Inflammatory macrophage treated with lipopolysaccharide for 1 hour (primary cell): ENCODE results near the gene COPA.
"Not testable (repeated sequence)": the region's sequence is repeated elsewhere in the genome, so short reads cannot be mapped to it uniquely, and the experiment has no call there.

ENCODE experiments used
- DNase-seq, 2 donors: peaks; one replicate each; pipeline ENCODE4 v3.0.0-alpha.2; 2020 to 2022

Gene COPA

DNA sequence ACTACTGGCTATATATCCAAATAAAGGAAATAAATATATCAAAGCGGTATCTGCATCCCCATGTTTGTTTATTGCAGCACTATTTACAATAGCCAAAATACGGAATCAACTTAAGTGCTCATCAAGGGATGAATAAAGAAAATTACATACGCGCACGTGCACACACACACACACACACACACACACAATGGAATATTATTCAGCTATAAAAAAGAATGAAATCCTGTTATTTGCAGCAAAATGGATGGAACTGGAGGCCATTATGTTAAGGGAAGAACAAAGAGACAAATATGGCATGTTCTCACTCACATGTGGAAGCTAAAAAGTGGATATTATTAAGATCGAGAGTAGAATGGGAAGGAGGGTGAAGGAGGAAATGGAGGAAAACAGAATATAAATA, 20.2 kb downstream of the COPA start:
- no peak for DNase-seq

DNA sequence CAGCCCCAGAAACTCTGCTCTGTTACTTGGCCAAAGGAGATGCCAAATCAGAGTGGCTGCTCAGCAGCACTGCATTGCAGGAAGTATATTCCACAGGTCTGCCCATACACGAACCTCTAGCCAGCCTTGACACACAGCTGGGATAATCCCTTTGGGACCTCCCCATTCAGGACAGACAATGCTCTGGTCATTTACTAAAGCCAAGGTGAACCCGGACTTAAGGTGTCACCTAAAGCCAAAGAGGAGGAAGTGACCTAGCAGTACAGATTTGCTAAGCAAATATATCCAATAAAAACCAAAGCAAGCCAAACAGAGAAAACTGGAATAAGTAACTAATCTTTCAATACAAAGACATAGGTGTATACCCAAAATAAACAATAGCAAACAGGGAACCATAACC, 27.7 kb downstream of the COPA start:
- no peak for DNase-seq

DNA sequence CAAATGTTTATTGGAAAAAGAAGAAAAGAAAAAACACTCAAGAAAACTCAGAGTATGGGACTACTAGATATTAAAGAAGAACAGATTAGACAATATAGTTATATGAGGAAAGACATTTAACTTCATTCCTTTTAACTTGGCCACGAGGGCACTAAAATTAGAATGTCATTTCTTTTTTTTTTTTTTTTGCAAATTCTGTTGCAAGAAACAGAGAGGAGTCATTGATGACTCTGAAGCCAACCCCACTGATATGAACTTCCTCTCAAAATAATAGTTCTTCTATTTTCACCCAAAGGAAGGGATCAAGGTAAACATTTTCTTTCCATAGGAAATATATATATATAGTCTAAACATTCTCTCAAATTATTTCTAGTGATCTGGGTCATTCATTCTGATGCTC, 33.5 kb downstream of the COPA start:
- DNase-seq = peak; percentile 37 to 50

DNA sequence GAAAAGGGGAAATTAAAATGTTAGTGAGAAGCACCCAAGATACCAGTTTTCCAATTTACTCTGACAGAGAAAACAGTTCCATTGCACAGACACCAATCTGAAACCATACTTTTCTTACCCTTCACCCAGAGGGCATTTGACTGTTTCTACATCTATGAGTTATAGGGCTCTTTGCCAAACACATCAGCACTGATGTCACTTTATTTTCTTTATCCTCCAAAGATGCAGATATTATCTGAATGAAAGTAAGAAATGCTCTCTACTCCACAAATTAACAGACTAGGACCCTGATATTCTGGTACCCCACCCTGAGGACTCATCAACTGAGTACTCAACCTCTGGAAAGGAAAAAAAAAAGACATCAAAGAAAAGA, 33.9 kb downstream of the COPA start:
- DNase-seq = peak in 1 of 2 donors; percentile 20

- DNase-seq = no peak
Measured at GRCh38 chr1:160308451-160309184, 34.4 kb downstream of the COPA start.

GRCh38 chr1:160307118-160307791, 35.8 kb downstream of the COPA start:
- no peak for DNase-seq

DNA sequence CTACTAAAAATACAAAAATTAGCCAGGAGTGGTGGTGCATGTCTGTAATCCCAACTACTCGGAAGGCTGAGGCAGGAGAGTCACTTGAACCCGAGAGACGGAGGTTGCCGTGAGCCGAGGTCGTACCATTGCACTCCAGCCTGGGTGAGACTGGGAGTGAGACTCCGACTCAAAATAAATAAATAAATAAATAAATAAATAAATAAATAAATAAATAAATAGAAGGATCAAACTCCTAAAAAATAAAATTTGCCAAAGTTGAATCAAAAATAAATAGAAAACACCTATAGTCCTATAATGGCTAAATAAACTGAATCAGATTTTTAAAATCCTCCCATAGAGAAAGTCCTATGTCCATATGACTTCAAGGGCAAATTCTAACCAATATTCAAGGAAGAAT, 42.9 kb downstream of the COPA start:
- DNase-seq = no peak

GRCh38 chr1:160296036-160296435, 47.0 kb downstream of the COPA start:
- no peak for DNase-seq

DNA sequence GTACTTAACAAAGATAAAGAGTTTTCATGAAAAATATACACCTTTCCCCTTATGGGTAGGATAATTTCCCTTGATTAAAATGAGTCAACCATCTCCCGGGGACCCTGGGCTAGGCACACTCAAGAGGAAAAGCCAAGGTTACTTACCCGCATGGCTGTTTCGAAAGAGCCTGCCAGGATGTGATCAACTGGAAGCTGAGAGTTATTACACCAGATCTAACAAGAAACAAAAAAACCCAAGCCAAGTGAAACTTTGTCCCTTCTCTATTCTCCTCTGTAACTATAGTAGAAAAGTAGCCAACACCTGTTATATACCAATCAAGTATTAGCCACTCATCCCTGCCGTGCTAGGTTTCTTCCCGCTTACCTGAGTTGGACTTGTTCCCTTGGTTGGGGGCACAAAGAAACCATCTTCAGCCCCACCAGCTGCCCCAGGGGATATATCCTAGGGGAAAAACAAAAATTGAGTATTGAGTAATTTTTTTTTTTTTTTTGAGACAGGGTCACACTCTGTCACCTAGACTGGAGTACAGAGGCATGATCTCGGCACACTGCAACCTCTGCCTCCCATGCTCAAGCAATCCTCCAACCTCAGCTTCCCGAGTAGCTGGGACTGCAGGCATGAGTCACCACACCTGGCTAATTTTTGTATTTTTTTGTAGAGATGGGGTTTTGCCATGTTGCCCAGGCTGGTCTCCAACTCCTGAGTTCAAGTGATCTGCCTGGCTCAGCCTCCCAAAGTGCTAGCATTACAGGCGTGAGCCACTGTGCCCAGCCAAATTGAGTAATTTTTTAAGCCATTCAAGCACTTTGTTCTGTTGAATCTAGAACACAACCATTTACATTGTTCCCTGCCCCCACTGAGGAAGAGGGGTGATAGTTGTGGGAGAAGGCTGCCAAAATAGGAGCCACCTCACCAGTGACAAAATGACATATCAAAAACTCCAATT, 49.8 kb downstream of the COPA start:
- peak; percentile 25 to 29 for DNase-seq

DNA sequence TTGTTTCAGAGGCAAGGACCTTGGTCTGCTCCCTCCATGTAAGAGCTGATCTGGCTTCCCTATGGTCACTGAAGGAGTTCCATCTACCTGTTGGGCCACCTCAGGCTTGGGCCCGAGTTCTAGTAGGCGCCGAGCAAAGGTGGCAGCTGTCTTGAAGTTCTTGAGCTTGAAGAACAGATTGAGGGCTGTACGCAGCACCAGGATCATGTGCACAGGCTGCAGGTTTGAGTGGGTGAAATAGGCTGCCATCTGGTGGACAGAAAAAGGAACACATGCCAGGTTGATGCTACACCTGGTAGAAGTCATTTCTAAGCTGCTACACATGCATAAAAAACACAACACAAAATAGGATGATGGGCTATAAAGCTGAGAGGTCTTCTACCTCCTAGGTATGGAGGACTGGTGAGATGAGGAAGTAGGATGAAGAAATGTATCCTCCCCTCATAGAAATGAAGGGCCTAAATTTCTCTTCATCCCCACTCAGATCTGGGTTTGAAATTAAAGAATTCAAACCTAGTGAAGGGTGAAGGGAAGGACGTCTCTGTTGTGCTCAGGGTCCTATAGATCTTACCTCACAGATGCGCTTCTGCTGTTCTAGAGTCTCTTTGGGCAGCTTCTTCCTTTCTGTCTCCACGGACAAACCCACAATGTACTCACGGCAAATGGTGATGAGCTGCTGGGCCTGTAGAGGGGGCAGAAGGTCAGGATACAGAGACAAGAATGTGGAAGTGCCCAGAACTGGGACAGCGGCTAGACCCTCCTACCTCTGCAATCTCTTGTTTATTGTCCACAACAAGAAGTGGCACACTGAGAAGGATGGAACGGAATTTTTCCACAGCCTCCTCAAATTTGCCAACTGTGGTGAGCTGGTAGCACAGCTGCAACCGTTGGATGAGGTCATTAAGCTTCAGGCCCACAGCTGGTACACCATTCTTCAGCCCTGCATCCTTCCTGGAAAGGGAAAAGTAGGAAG, 51.5 kb downstream of the COPA start:
- peak; percentile 41 to 67 for DNase-seq

GRCh38 chr1:160287769-160288168, 55.3 kb downstream of the COPA start:
- not testable (repeated sequence) for DNase-seq

- DNase-seq = no peak
Measured at GRCh38 chr1:160285506-160285905, 57.5 kb downstream of the COPA start.

- DNase-seq = peak; percentile 88 to 92
Measured at GRCh38 chr1:160284782-160285344, 58.2 kb downstream of the COPA start, which contains the start of gene PEX19. Gene PEX19 (minus strand): TSS chr1:160285133. CDS start chr1:160285124, 9 bp downstream.

- DNase-seq = peak; percentile 85 to 91
Measured at GRCh38 chr1:160284220-160284781, 58.7 kb downstream of the COPA start.

- DNase-seq = no peak
Measured at GRCh38 chr1:160282807-160283206, 60.2 kb downstream of the COPA start.

DNA sequence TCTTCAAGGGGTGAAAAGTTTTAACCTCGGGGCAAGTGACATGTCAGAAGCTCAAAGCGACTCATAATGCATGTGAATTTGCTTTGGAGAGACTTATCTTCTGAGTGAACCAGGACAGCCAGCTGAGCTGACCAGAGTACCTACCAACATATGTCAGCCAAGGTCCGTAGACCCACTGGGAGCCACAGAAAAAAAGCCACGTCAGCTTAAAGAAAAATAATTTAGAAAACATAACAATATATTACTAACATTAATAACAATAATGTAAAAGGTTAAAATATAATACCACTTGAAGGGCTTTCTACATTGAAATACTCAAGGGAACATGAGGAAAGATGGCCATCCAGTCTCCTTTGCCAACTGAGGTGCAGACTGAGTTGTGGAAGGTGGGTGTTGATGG, 65.1 kb downstream of the COPA start:
- no peak for DNase-seq

DNA sequence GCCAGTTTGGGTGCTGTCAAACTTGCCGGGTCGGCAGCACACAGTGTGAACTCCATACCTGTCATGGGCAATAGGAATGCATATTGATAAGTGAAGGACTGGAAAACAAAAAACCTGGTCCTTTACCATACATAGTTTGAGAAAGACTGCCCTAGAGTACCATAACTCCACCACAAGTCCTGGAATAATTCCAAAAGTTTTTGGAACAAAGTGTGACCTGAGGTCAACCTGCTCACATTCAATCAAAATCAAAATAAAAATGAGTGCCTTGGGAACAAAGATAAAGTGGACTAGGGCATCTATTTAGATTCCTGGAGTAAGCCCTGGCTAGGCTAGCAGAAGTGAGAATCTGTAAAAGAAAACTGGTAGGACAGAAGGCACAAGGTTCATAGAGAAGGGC, 65.7 kb downstream of the COPA start:
- no peak for DNase-seq

DNA sequence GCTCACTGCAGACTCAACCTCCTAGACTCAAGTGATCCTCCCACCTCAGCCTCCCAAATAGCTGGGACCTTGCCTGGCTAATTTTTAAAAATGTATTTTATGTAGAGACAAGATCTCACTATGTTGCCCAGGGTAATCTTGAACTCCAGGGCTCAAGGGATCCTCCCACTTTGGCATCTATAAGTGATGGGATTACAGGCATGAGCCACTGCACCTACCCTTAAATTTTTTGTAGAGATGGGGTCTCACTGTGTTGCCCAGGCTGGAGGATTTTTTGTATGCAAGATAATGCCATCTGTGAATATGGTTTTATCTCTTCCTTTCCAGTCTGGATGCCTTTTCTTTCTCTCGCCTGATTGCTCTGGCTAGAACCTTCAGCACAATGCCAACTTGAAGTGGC, 72.0 kb downstream of the COPA start:
- DNase-seq = no peak

DNA sequence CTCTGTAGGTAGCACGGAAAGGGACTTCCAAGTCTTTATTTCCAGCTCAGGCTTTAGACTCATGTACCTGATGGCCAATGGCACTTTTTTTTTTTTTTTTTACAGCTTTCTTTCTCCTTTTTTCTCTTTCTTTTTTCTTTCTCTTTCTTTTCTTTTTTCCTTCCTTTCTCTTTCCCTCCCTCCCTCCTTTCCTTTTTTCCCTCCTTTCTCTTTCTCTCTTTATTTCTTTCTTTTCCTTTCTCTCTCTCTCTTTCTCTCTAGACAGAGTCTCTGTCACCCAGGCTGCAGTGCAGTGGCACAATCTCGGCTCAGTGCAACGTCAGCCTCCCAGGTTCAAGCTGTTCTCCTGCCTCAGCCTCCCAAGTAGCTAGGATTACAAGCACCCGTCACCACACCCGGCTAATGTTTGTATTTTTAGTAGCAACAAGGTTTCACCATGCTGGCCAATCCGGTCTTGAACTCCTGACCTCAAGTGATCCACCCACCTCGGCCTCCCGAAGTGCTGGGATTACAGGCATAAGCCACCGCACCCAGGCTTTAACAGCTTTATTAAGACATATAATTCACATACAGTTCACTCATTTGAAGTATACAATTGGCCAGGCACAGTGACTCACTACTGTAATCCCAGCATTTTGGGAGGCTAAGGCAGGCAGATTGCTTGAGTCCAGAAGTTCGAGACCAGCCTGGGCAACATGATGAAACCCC, 75.6 kb downstream of the COPA start:
- no peak for DNase-seq

DNA sequence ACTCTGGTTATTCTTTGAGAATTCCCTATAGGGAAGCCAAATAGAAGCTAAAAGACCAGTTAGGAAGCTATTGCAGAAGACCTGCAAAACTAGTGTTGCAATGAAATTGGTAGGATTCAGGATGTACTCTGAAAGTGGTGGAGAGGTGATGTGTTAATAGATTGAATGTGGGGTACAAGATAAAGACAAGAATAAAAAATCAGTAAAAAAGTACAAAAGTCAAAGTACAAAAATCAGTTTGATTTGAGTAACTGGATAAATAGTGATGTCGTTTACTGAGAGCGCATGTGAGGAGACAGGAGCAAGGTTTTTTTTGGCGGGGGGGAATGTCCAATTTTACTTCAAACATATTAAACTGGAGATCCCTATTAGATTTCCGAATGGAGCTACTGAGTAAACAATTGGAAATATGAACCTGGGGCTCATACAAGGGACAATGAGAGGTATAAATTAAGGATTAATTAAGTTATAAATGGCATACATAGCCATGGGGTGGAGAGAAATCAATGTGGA, 78.2 kb downstream of the COPA start:
- DNase-seq = no peak
